ENCODE results near the gene ASTN2. TPM values are rescaled to one million over a fixed set of nuclear protein-coding genes. Genes with fewer than 3 reads are reported as not detected.

The ASTN2 gene
- polyA plus RNA-seq, 1 experiment = 12.8 TPM

DNA sequence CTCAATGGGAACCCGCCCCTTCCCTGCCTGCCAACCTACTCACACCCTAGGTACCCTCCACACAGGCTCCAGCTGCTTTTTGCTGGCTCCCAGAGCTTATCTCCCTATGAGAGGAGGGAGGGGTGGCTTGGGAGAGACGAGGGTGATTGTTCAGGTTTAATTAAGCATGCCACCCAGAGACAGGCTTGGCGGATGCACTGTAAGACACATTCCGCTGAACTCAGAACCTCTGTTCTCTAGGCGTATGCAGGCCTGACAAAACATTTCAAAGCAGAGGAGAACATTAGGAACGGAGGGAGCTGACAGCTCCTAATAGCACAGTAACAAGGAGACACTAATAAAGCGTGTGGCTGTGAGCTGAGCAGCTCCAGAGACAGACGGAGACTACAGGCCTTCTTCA, 647.6 kb downstream of the ASTN2 start:
- TF ChIP-seq, protein P1, sequence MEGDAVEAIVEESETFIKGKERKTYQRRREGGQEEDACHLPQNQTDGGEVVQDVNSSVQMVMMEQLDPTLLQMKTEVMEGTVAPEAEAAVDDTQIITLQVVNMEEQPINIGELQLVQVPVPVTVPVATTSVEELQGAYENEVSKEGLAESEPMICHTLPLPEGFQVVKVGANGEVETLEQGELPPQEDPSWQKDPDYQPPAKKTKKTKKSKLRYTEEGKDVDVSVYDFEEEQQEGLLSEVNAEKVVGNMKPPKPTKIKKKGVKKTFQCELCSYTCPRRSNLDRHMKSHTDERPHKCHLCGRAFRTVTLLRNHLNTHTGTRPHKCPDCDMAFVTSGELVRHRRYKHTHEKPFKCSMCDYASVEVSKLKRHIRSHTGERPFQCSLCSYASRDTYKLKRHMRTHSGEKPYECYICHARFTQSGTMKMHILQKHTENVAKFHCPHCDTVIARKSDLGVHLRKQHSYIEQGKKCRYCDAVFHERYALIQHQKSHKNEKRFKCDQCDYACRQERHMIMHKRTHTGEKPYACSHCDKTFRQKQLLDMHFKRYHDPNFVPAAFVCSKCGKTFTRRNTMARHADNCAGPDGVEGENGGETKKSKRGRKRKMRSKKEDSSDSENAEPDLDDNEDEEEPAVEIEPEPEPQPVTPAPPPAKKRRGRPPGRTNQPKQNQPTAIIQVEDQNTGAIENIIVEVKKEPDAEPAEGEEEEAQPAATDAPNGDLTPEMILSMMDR (IDR thresholded peaks at IDR 0.05; ENCODE audit: insufficient read depth, low read depth, low read length) = no peak

DNA sequence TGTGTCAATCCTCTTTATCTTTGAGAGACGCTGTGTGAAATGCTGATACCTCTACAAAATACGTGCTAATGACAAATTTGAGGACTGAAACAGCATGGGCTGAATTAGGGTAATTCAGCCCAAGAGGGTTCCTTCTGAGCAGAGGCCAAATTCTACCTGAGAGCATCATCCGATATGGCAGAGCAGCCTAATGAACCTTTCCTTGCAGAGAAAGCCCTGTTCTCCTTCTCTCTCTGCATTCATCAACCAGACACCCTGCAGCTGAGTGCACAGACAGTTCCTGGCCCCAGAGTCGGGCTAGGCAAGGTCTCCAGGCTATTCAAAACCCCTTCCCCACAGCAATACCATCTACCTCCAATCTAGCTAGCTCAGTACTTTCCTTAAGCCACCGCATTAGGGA, 649.8 kb downstream of the ASTN2 start:
- ChIA-PET CTCF (interaction anchor here (1.3 kb wide), 1 partner anchor 28 kb away, joined by 3 read pairs; no protein-coding TSS in a partner anchor), POLR2A (no interaction called here)
- DNase-seq (ENCODE audit: low read depth) = no peak
- Histone ChIP-seq H3K4me3 (ENCODE audit: low read depth, low read length) (no peak overlapping the region), H3K27me3 (ENCODE audit: control insufficient read depth, insufficient read depth, low read length) (no peaks in the 10 kb centered on the region), H3K36me3 (ENCODE audit: control insufficient read depth, insufficient read depth, low read length) (no peaks in the 10 kb centered on the region)
- TF ChIP-seq, protein P1 (IDR thresholded peaks at IDR 0.05; ENCODE audit: insufficient read depth, low read depth, low read length) = no peak

More for the DNA sequence above, 647.6 kb downstream of the ASTN2 start:
- DNase-seq (ENCODE audit: low read depth) = no peak
- Histone ChIP-seq H3K4me3 (ENCODE audit: low read depth, low read length) (no peak overlapping the region), H3K27me3 (ENCODE audit: control insufficient read depth, insufficient read depth, low read length) (no peaks in the 10 kb centered on the region), H3K36me3 (ENCODE audit: control insufficient read depth, insufficient read depth, low read length) (no peaks in the 10 kb centered on the region)
- ChIA-PET CTCF (no interaction called here), POLR2A (no interaction called here)

DNA sequence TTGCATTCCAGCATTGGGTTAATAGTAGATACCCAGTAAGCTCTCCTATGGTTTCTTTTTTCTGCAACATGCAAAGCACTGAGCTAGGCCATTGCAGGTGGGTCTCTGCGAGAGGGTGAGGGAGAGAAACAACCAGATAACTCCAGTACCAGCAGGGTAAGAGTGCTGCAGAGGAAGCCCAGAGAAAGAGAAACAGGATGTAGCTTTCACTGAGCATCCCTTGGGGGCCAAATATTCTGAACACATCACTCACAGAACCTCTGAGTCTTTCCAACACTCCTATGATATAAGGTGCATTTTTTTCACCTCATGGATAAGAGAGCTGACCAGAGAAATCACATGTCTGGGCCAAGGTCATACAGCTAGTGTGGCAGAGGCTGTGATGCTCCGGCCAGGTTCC, 651.1 kb downstream of the ASTN2 start:
- ChIA-PET POLR2A (no interaction called here), CTCF (interaction anchor here (0.7 to 1.3 kb wide), 2 partner anchors 11 to 27 kb away, joined by 3 read pairs; no protein-coding TSS in a partner anchor)
- Histone ChIP-seq H3K36me3 (ENCODE audit: control insufficient read depth, insufficient read depth, low read length) (no peaks in the 10 kb centered on the region), H3K27me3 (ENCODE audit: control insufficient read depth, insufficient read depth, low read length) (no peaks in the 10 kb centered on the region), H3K4me3 (ENCODE audit: low read depth, low read length) (no peak overlapping the region)
- DNase-seq (ENCODE audit: low read depth) = no peak
- TF ChIP-seq, protein P1 (IDR thresholded peaks at IDR 0.05; ENCODE audit: insufficient read depth, low read depth, low read length) = no peak

DNA sequence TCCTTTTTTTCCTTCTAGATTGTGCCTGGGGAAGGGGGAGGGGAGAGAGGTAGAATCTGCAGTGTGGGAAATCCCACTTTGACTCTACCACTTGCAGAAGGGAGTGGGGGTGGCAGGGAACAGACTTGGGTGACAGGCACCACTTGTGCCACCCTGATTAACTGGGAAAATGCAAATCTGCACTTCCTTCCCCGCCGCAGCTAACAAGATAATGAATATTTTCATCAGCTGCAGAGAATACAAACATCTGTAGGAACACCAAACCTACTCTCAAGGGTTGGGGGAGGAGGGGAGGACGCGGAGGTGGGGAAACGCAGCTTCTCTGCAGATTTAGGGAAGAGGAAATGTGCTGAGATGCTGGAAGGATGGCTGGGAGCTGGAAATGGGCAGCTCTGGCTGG, 654.2 kb downstream of the ASTN2 start:
- ChIA-PET POLR2A (no interaction called here), CTCF (no interaction called here)
- TF ChIP-seq, protein P1 (IDR thresholded peaks at IDR 0.05; ENCODE audit: insufficient read depth, low read depth, low read length) = no peak
- DNase-seq (ENCODE audit: low read depth) = no peak
- no peaks in the 10 kb centered on the region for H3K36me3 ChIP-seq (ENCODE audit: control insufficient read depth, insufficient read depth, low read length)
- no peaks in the 10 kb centered on the region for H3K27me3 ChIP-seq (ENCODE audit: control insufficient read depth, insufficient read depth, low read length)
- no peak overlapping the region for H3K4me3 ChIP-seq (ENCODE audit: low read depth, low read length)

DNA sequence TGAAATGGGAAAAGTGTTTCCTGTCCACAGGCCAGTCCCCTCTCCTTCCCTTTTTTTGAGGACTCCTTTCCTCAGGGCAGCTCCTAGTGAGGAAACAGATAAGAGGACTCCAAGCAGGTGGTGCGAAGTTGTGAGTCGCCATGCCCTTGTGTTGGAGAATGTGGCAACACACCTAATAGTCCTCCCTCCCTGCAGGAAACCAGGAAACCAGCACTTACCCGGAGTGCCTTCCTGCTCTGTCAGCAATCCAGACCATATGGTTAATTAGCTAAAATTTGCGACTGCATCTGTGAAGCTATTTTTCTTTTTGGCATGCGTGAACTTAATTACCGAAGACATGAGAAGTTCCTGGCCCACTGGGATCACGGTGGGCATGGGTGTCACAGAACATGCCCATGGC, 657.8 kb downstream of the ASTN2 start:
- no peak for DNase-seq (ENCODE audit: low read depth)
- Histone ChIP-seq H3K36me3 (ENCODE audit: control insufficient read depth, insufficient read depth, low read length) (no peaks in the 10 kb centered on the region), H3K4me3 (ENCODE audit: low read depth, low read length) (no peak overlapping the region), H3K27me3 (ENCODE audit: control insufficient read depth, insufficient read depth, low read length) (no peaks in the 10 kb centered on the region)
- ChIA-PET CTCF (interaction anchor here (1.1 kb wide), 1 partner anchor 20 kb away, joined by 3 read pairs; no protein-coding TSS in a partner anchor), POLR2A (no interaction called here)
- TF ChIP-seq, protein P1 (IDR thresholded peaks at IDR 0.05; ENCODE audit: insufficient read depth, low read depth, low read length) = no peak
